GM19324 (cell line): ENCODE results near the gene TKTL1.
"Not testable (repeated sequence)": the region's sequence is repeated elsewhere in the genome, so short reads cannot be mapped to it uniquely, and the experiment has no call there.

ENCODE experiments used
- ATAC-seq: cut with Tn5 transposase; IDR thresholded peaks from one replicate; pipeline ENCODE4 v1.9.1; 2021; ENCODE audit warnings: mild to moderate bottlenecking, moderate library complexity; ENCODE audit not compliant: unreplicated experiment, low FRiP score

The TKTL1 gene

GRCh38 chrX:154295664-154296310 lies at the start of gene TKTL1:
Gene TKTL1, plus strand, starts transcription at chrX:154295795. Its CDS starts 65 bp downstream, at chrX:154295860.
- no peak for ATAC-seq

- peak; percentile 58 for ATAC-seq
These were observed 48.1 kb upstream of the TKTL1 start for GRCh38 chrX:154247377-154248045.

- not testable (repeated sequence) for ATAC-seq
These were observed 47.5 kb upstream of the TKTL1 start for GRCh38 chrX:154248076-154248475.

- not testable (repeated sequence) for ATAC-seq
These were observed 38.3 kb upstream of the TKTL1 start, which contains the start of gene OPN1MW3 for GRCh38 chrX:154257282-154257681. Gene OPN1MW3, plus strand, starts transcription at chrX:154257582. Its CDS starts 38 bp downstream, at chrX:154257620.

- not testable (repeated sequence) for ATAC-seq
These were observed 36.9 kb upstream of the TKTL1 start for GRCh38 chrX:154258711-154259110.

GRCh38 chrX:154263072-154263471 lies 32.5 kb upstream of the TKTL1 start:
- ATAC-seq, result not testable (repeated sequence)

- ATAC-seq, result not testable (repeated sequence)
These were observed 26.4 kb upstream of the TKTL1 start for GRCh38 chrX:154269245-154269644.

GRCh38 chrX:154284489-154285338 lies 10.9 kb upstream of the TKTL1 start:
- ATAC-seq, result peak; percentile 62

- not testable (repeated sequence) for ATAC-seq
These were observed 9.2 kb upstream of the TKTL1 start for GRCh38 chrX:154286406-154286805.

GRCh38 chrX:154294791-154295574 lies 612 bp upstream of the TKTL1 start, which contains the start of gene TEX28:
Gene TEX28, minus strand, starts transcription at chrX:154295124. Its CDS starts 3,007 bp downstream, at chrX:154292117.
- no peak for ATAC-seq

GRCh38 chrX:154296731-154297130 lies 1.1 kb downstream of the TKTL1 start:
- no peak for ATAC-seq

GRCh38 chrX:154298312-154298711 lies 2.7 kb downstream of the TKTL1 start:
- no peak for ATAC-seq

GRCh38 chrX:154300816-154301215 lies 5.2 kb downstream of the TKTL1 start:
- ATAC-seq, result no peak

- not testable (repeated sequence) for ATAC-seq
These were observed 7.4 kb downstream of the TKTL1 start for GRCh38 chrX:154302998-154303397.

- ATAC-seq, result no peak
These were observed 7.9 kb downstream of the TKTL1 start for GRCh38 chrX:154303476-154303875.

- ATAC-seq, result no peak
These were observed 9.3 kb downstream of the TKTL1 start for GRCh38 chrX:154304846-154305245.

GRCh38 chrX:154305541-154306205 lies 10.1 kb downstream of the TKTL1 start:
- no peak for ATAC-seq

- ATAC-seq, result no peak
These were observed 11.6 kb downstream of the TKTL1 start for GRCh38 chrX:154307202-154307601.

GRCh38 chrX:154308108-154308946 lies 12.7 kb downstream of the TKTL1 start:
- no peak for ATAC-seq
